GM10266 (cell line): ENCODE measurements around the gene INPP5E.

ENCODE experiments used
- DNase-seq: peaks from one replicate; pipeline ENCODE4 v3.0.0; 2012; ENCODE audit errors: extremely low spot score
- TF ChIP-seq, protein P1 (sequence below): IDR thresholded peaks from 2 replicates; pipeline ENCODE4 v1.5.1; 2012; ENCODE audit warnings: mild to moderate bottlenecking, low read depth; ENCODE audit not compliant: control insufficient read depth, insufficient read depth; ENCODE audit errors: missing control alignments

Gene INPP5E

DNA sequence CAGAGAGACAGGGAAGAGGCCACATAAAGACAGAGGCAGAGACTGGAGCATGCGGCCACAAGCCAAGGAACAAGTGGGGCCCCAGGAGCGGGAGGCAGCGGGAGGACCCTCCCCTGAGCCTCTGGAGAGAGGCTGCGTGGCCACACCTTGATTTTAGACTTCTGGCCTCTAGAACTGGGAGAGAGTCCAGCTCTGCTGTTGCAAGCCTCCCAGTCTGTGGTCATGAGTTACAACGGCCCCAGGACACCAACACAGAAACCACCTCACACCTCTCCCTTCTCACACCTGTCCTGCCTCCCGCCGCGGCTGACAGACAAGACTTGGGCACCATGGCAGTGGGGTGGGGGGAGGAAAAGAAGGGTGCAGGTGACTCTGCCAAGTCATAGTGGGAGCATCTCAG, 2.2 kb downstream of the INPP5E start:
- no peak for DNase-seq

DNA sequence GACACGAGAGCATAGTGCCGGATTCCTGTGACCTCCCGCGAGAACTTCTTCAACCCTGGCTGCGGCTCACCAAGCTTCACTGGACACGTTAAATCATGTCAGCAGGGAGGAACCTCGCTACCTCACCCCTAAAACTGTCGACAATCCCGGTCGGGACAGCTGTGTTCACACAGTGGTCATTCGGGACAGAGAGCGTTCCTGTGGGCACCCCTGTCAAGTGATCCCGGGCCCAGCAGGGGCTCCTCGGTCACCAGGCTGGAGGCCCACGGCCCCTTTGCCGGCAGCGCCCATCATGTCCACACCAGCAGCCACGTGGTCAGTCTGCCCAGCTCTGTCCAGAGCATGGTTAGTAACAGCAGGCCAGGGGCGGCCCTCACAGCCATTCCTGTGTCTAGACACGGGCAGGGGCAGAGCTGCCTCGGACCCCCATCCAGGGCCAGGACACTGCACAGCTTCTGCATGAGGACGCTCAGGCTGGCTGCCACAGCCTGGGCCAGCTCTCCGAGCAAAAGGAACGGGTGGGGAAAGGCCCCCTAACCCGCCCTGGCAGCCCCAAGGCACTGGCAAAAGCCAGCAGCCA, 3.5 kb downstream of the INPP5E start:
- TF ChIP-seq, protein P1, sequence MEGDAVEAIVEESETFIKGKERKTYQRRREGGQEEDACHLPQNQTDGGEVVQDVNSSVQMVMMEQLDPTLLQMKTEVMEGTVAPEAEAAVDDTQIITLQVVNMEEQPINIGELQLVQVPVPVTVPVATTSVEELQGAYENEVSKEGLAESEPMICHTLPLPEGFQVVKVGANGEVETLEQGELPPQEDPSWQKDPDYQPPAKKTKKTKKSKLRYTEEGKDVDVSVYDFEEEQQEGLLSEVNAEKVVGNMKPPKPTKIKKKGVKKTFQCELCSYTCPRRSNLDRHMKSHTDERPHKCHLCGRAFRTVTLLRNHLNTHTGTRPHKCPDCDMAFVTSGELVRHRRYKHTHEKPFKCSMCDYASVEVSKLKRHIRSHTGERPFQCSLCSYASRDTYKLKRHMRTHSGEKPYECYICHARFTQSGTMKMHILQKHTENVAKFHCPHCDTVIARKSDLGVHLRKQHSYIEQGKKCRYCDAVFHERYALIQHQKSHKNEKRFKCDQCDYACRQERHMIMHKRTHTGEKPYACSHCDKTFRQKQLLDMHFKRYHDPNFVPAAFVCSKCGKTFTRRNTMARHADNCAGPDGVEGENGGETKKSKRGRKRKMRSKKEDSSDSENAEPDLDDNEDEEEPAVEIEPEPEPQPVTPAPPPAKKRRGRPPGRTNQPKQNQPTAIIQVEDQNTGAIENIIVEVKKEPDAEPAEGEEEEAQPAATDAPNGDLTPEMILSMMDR, result no peak
- DNase-seq, result no peak

More for the DNA sequence above, 2.2 kb downstream of the INPP5E start:
- TF ChIP-seq, protein P1, result no peak

DNA sequence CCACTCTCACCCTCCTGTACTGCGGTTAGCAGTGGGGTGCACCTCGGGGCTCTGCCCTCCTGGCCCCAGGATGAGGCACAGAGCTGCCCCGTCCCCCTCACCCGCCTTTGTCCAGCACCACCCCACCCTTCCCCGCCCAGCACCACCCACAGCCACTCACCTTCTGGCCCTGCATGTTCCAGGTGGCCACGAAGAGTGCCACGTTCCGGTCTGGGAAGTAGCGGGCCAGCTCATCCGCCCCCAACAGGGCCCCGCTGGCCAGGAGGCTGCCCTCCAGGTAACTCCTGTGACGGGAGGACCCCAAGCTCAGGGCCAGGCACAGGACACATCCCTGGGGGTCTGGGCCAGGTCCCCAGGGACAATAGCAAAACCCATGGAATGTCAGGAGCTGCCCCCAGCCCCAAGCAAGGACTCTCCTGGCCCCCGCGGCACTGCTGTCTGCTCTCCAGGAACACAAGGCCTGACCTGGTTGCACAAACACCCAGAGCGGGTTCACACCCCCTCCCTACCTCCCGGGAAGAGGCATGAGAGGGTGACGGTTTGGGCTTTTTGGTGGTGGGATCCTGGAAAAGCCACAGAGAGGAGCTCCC, 5.0 kb downstream of the INPP5E start:
- DNase-seq, result no peak
- TF ChIP-seq, protein P1, result no peak

DNA sequence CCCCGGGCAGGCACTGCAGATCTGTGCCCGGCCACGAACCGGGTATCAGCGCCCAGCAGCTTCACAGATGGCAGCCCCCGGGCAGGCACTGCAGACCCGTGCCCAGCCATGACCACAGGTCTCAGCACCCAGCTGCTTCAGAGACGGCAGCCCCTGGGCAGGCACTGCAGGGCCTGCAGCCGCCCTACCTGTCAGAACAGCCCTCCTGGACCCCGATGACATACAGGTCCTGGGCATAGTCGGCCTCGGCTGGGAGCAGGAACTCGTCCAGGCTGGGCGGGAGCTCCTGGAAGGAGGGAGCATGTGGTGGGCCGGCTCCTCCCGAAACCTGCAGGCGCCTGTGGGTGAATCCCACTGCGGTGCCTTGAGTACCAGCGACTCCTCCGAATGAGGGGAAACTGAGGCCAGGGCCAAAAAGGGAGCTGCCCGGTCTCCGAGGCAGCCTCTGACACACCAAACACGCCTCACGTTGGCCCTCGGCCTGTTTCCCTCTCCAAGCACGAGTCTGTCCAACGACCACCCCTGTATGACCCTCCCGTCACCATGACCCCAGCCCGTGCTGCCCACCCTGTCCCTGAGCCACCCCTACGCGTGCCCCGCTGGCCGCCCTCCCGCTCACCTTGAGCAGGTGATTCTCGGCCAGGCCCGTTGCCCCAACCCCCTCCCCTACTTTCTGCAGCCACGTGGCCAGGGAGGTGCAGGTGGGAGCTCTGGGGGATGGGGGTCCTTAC, 5.6 kb downstream of the INPP5E start:
- no peak for DNase-seq
- TF ChIP-seq, protein P1, result no peak

DNA sequence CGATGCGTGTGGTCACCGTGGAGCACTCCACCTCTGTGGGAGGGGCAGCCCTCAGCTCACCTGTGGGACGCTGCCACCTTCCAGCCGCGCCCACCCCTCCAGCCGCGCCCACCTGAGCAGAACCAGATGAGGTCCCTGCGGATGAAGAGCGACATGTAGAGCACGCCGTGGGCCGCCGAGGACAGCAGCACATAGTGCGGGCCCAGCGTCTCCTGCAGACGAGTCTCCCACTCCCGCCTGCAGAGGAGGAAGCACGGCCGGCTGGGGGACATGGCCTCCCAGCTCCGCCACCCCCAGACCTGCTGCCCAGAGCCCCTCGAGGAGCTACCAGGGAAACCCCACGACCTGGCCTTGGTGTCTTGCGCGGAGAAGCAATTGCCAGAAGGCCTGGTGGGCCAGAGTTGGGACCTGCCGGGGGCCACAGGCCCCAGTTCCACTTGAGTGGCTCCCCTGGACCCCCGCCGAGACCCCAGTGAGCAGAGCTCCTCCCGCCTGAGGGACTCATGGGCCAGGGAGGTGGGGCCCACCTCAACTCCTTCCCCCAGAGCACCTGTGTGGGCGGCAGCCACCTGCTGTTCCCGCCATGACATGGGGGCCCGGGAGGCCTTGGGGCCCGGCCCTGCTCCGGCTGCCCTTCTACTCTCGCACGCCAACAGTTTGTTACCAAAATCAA, 6.5 kb downstream of the INPP5E start:
- TF ChIP-seq, protein P1, result no peak
- no peak for DNase-seq

DNA sequence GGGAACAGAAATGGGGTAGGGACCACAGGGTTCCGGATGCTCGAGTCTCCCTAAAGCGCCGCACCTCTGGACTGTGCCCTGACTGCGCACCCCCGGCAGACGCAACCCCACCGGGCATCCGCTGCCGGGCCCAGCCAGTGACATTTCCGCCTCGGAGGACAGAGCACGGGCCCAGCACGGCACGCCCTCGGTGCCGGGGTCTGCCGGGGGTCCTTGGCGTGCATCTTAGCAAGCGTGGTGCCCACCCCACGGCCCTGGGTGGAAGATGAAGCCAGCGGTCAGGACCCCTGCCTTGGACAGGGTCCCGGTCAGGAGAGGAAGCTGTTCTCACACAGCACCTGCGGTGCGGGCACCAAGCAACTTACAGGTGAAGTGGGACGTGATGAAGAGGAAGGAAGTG, 7.1 kb downstream of the INPP5E start:
- no peak for DNase-seq
- TF ChIP-seq, protein P1, result no peak
